ENCODE data around the gene KBTBD12. TPM values are rescaled to one million over a fixed set of nuclear protein-coding genes. Genes with fewer than 3 reads are reported as not detected.
A peak's percentile ranks its signal among the peaks of the same experiment; 100 is the strongest.

KBTBD12 gene
- total and polyA plus RNA-seq, 2 experiments from 2014 or later = 0.07 TPM; not detected in 1

DNA sequence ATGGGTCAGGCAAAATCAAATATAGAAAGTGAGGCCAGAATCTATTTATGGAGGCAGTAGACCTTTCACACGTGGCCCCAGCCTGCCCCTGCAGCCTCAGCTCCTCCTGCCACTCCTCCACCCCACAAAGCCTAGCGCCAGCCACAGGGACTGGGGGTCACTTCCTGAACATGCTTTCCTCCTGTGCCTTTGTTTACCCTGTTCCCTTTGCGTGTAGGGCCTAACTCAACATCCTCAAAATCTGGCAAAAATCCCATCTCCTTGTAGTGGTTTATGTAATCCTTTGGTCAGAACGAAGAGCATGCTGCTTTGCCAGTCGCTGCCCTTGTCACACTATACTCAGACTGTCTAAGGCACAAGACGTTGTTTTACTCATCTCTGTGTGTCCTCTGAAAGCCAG, 39.6 kb downstream of the KBTBD12 start:
- DNase-seq (ENCODE audit: low spot score) = no peak
- Histone ChIP-seq H3K4me1 (ENCODE audit: insufficient read depth) (no peaks in the 10 kb centered on the region), H3K4me2 (no peak overlapping the region), H3K27ac (no peak overlapping the region), H3K79me2 (no peaks in the 10 kb centered on the region), H4K20me1 (ENCODE audit: insufficient read depth, poor library complexity, severe bottlenecking) (no peaks in the 10 kb centered on the region), H2AFZ (no peak overlapping the region), H3K9me3 (ENCODE audit: low read depth) (no peaks in the 10 kb centered on the region), H3K27me3 (no peaks in the 10 kb centered on the region), H3K4me3 (no peak overlapping the region), H3K36me3 (replicated peaks; ENCODE audit: insufficient read depth, low read depth) (no peaks in the 10 kb centered on the region), H3K9me2 (replicated peaks; ENCODE audit: insufficient read depth) (no peaks in the 10 kb centered on the region)
- 69% methylated on average over 6 of the region's 6 CpGs for WGBS (ENCODE audit: low lambda C conversion rate, missing lambda C conversion rate)
- no peak for TF ChIP-seq EZH2phosphoT487 (IDR thresholded peaks at IDR 0.05; ENCODE audit: low read depth, severe bottlenecking, unreplicated experiment)
- no peak for TF ChIP-seq EZH2 (IDR thresholded peaks at IDR 0.05; ENCODE audit: borderline replicate concordance)
- TF ChIP-seq CTCF (IDR thresholded peaks at IDR 0.05; ENCODE audit: poor library complexity) = no peak

DNA sequence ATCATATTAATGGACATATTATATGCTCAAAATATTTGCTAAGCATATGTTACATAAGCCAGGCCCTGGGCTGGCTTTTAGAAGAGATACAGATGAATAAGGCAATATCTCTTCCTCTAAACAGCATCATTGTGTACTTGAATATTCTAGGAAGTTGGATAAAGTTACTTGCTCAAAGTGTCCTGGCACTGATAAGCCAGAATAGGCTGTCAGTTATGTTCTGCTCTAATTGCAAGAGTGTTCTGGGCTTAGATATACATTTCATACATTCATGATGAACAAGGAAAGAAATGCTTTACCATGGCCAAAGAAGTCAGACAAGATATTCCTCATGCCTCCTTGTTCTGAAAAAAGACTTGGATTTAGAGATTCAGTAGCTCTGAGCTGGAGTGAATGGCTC, 40.7 kb downstream of the KBTBD12 start:
- Histone ChIP-seq H3K79me2 (no peaks in the 10 kb centered on the region), H3K4me2 (no peak overlapping the region), H3K9me2 (replicated peaks; ENCODE audit: insufficient read depth) (no peaks in the 10 kb centered on the region), H3K4me3 (no peak overlapping the region), H3K4me1 (ENCODE audit: insufficient read depth) (no peaks in the 10 kb centered on the region), H2AFZ (no peak overlapping the region), H3K27ac (no peak overlapping the region), H3K36me3 (replicated peaks; ENCODE audit: insufficient read depth, low read depth) (no peaks in the 10 kb centered on the region), H3K27me3 (no peaks in the 10 kb centered on the region), H3K9me3 (ENCODE audit: low read depth) (no peaks in the 10 kb centered on the region), H4K20me1 (ENCODE audit: insufficient read depth, poor library complexity, severe bottlenecking) (no peaks in the 10 kb centered on the region)
- no peak for DNase-seq (ENCODE audit: low spot score)
- no peak for TF ChIP-seq EZH2 (IDR thresholded peaks at IDR 0.05; ENCODE audit: borderline replicate concordance)
- no peak for TF ChIP-seq EZH2phosphoT487 (IDR thresholded peaks at IDR 0.05; ENCODE audit: low read depth, severe bottlenecking, unreplicated experiment)

GRCh38 chr3:127959041-127959440, 44.0 kb downstream of the KBTBD12 start:
- Histone ChIP-seq H3K9me2 (replicated peaks; ENCODE audit: insufficient read depth) (no peaks in the 10 kb centered on the region), H3K4me2 (no peak overlapping the region), H3K27me3 (no peaks in the 10 kb centered on the region), H3K36me3 (replicated peaks; ENCODE audit: insufficient read depth, low read depth) (no peaks in the 10 kb centered on the region), H3K27ac (peak overlapping the region; percentile 36), H3K4me1 (ENCODE audit: insufficient read depth) (no peaks in the 10 kb centered on the region), H2AFZ (no peak overlapping the region), H3K79me2 (no peaks in the 10 kb centered on the region), H4K20me1 (ENCODE audit: insufficient read depth, poor library complexity, severe bottlenecking) (no peaks in the 10 kb centered on the region), H3K4me3 (no peak overlapping the region), H3K9me3 (ENCODE audit: low read depth) (no peaks in the 10 kb centered on the region)
- WGBS (ENCODE audit: low lambda C conversion rate, missing lambda C conversion rate) = 90% methylated on average over 1 of the region's 1 CpG
- no peak for TF ChIP-seq EZH2phosphoT487 (IDR thresholded peaks at IDR 0.05; ENCODE audit: low read depth, severe bottlenecking, unreplicated experiment)
- no peak for DNase-seq (ENCODE audit: low spot score)

- no peak overlapping the region for H3K27ac ChIP-seq
- H3K36me3 ChIP-seq (replicated peaks; ENCODE audit: insufficient read depth, low read depth) = no peaks in the 10 kb centered on the region
- no peaks in the 10 kb centered on the region for H3K79me2 ChIP-seq
- no peaks in the 10 kb centered on the region for H4K20me1 ChIP-seq (ENCODE audit: insufficient read depth, poor library complexity, severe bottlenecking)
- H3K4me3 ChIP-seq = no peak overlapping the region
- no peak overlapping the region for H2AFZ ChIP-seq
- H3K9me2 ChIP-seq (replicated peaks; ENCODE audit: insufficient read depth) = no peaks in the 10 kb centered on the region
- DNase-seq (ENCODE audit: low spot score) = peak; percentile 71
- no peaks in the 10 kb centered on the region for H3K9me3 ChIP-seq (ENCODE audit: low read depth)
- no peaks in the 10 kb centered on the region for H3K27me3 ChIP-seq
- H3K4me2 ChIP-seq = no peak overlapping the region
- no peak for TF ChIP-seq EZH2 (IDR thresholded peaks at IDR 0.05; ENCODE audit: borderline replicate concordance)
- no peak for TF ChIP-seq EZH2phosphoT487 (IDR thresholded peaks at IDR 0.05; ENCODE audit: low read depth, severe bottlenecking, unreplicated experiment)
- peak; percentile 59 for TF ChIP-seq CTCF (IDR thresholded peaks at IDR 0.05; ENCODE audit: poor library complexity)
- H3K4me1 ChIP-seq (ENCODE audit: insufficient read depth) = no peaks in the 10 kb centered on the region
- WGBS (ENCODE audit: low lambda C conversion rate, missing lambda C conversion rate) = 16% methylated on average over 4 of the region's 4 CpGs
These were observed 44.8 kb downstream of the KBTBD12 start for GRCh38 chr3:127959873-127960272.
